Measurements from ENCODE around the gene DCDC2C.

The DCDC2C gene

DNA sequence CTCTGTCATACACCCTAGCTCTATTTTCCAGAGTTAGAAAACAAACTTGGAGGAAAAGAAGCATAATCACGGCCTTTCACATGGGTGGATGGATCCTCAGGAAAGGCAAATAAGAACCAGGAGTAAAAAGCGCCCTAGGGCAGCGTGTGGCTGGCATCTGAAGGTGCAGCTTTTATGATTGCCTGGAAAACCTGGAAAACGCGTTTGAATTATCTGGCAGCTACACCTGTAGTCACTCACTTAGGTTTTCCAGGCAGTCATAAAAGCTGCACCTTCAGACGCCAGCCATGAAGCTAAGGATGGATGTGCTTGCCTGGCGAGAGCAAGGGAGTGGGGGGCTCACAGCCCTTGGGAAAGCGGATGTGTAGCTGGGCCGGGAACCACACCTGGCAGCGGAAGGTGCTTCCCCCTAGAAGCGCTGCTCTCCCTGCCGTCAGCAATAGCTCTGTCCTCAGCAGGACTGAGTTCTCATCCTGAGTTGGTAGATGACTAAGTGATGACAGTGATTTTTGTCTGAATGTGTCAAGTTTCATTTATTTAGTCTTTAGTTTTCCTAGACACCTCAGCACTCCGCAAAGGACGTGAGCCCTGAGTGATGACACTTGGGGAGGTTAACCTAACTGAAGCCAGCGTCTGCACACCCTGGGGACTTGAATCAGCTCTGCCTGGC lies 82.0 kb downstream of the DCDC2C start (continued):
- no peak for TF ChIP-seq ZNF600 (tag by site-specific recombination; IDR thresholded peaks at IDR 0.05)
- TF ChIP-seq ZNF404 (tag by site-specific recombination; IDR thresholded peaks at IDR 0.05), result no peak
- TF ChIP-seq MYNN (tag by site-specific recombination; IDR thresholded peaks at IDR 0.05; ENCODE audit: borderline replicate concordance), result no peak

DNA sequence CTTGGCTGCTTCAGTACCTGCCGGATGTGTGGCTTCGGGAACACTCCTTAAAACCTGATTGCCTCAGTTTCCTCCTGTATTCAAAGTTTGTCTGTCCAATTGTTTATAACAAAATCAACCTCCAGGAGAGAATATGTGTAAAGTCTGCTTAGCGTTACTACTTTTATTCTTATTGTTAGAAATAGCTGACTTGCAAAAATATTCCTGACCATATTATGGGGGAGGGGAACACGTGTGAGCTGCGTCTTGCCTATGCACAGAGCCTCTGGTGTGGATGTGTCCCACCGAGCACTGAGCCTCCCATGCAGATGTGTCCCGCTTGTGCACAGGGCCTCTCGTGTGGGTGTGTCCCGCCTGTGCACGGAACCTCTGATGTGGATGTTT lies 82.5 kb downstream of the DCDC2C start:
- CTCF ChIA-PET, result interaction anchor here (0.5 to 1.7 kb wide), 3 partner anchors 19 to 94 kb away, joined by 3 to 6 read pairs (median 4); no protein-coding TSS in a partner anchor

DNA sequence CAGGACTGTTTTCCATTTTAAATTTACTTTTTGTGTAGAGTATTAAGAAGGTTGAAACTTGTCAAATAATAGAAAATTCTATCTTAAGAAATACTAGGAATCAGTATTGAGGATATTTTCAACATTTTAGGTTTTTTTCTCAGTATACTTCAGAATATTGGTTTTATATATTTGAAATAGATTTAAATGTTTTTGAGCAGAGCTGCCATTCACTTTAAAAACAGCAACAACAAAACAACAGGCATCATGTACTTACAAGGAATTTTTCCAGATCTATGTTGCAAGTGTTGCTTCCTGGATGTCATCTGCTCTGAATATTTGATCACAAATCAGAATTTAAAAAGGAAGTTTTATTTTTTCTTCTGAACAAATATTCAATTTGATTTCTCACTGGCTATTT lies 84.4 kb downstream of the DCDC2C start:
- no peaks in the 10 kb centered on the region for H3K9me3 ChIP-seq (ENCODE audit: control insufficient read depth, insufficient read depth, low read depth, low read length)
- CTCF ChIA-PET, result no interaction called here
- no peaks in the 10 kb centered on the region for H3K4me1 ChIP-seq (ENCODE audit: control insufficient read depth, insufficient read depth, low read length)
- POLR2A ChIA-PET, result no interaction called here
- no peak overlapping the region for H3K27ac ChIP-seq (ENCODE audit: extremely low read depth, low read depth, low read length)
- TF ChIP-seq ZFP69B (tag by site-specific recombination; IDR thresholded peaks at IDR 0.05) (no peak), ZNF274 (IDR thresholded peaks at IDR 0.05; ENCODE audit: low read length) (no peak), ZNF274 (tag by site-specific recombination; IDR thresholded peaks at IDR 0.05; ENCODE audit: borderline replicate concordance) (no peak), ZFP37 (tag by site-specific recombination; IDR thresholded peaks at IDR 0.05) (no peak), ZNF501 (tag by site-specific recombination; IDR thresholded peaks at IDR 0.05) (no peak), MYNN (tag by site-specific recombination; IDR thresholded peaks at IDR 0.05; ENCODE audit: borderline replicate concordance) (no peak), RBAK (tag by site-specific recombination; IDR thresholded peaks at IDR 0.05) (no peak), ZNF510 (tag by site-specific recombination; IDR thresholded peaks at IDR 0.05; ENCODE audit: insufficient replicate concordance) (no peak), ZFP3 (tag by site-specific recombination; IDR thresholded peaks at IDR 0.05; ENCODE audit: low read depth) (no peak), ZNF112 (tag by site-specific recombination; IDR thresholded peaks at IDR 0.05) (no peak), ZNF792 (tag by site-specific recombination; IDR thresholded peaks at IDR 0.05) (no peak)
- H3K36me3 ChIP-seq (ENCODE audit: control insufficient read depth in 2 of 2, insufficient read depth in 1 of 2, low read length in 2 of 2), result no peaks in the 10 kb centered on the region
- H3K4me3 ChIP-seq (ENCODE audit: low read depth, low read length), result no peak overlapping the region

More for the DNA sequence above, 82.5 kb downstream of the DCDC2C start:
- Histone ChIP-seq H3K36me3 (ENCODE audit: control insufficient read depth in 2 of 2, insufficient read depth in 1 of 2, low read length in 2 of 2) (no peaks in the 10 kb centered on the region), H3K4me1 (ENCODE audit: control insufficient read depth, insufficient read depth, low read length) (no peaks in the 10 kb centered on the region), H3K27ac (ENCODE audit: extremely low read depth, low read depth, low read length) (no peak overlapping the region), H3K4me3 (ENCODE audit: low read depth, low read length) (no peak overlapping the region), H3K9me3 (ENCODE audit: control insufficient read depth, insufficient read depth, low read depth, low read length) (no peaks in the 10 kb centered on the region)
- TF ChIP-seq TCF7L2 (IDR thresholded peaks at IDR 0.05; ENCODE audit: borderline replicate concordance, low read depth, low read length), result no peak
- TF ChIP-seq, protein P1, sequence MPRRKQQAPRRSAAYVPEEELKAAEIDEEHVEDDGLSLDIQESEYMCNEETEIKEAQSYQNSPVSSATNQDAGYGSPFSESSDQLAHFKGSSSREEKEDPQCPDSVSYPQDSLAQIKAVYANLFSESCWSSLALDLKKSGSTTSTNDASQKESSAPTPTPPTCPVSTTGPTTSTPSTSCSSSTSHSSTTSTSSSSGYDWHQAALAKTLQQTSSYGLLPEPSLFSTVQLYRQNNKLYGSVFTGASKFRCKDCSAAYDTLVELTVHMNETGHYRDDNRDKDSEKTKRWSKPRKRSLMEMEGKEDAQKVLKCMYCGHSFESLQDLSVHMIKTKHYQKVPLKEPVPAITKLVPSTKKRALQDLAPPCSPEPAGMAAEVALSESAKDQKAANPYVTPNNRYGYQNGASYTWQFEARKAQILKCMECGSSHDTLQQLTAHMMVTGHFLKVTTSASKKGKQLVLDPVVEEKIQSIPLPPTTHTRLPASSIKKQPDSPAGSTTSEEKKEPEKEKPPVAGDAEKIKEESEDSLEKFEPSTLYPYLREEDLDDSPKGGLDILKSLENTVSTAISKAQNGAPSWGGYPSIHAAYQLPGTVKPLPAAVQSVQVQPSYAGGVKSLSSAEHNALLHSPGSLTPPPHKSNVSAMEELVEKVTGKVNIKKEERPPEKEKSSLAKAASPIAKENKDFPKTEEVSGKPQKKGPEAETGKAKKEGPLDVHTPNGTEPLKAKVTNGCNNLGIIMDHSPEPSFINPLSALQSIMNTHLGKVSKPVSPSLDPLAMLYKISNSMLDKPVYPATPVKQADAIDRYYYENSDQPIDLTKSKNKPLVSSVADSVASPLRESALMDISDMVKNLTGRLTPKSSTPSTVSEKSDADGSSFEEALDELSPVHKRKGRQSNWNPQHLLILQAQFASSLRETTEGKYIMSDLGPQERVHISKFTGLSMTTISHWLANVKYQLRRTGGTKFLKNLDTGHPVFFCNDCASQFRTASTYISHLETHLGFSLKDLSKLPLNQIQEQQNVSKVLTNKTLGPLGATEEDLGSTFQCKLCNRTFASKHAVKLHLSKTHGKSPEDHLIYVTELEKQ (tag by site-specific recombination; IDR thresholded peaks at IDR 0.05; ENCODE audit: borderline replicate concordance), result no peak
- no peak for TF ChIP-seq ZNF600 (tag by site-specific recombination; IDR thresholded peaks at IDR 0.05)
- TF ChIP-seq, protein P2, sequence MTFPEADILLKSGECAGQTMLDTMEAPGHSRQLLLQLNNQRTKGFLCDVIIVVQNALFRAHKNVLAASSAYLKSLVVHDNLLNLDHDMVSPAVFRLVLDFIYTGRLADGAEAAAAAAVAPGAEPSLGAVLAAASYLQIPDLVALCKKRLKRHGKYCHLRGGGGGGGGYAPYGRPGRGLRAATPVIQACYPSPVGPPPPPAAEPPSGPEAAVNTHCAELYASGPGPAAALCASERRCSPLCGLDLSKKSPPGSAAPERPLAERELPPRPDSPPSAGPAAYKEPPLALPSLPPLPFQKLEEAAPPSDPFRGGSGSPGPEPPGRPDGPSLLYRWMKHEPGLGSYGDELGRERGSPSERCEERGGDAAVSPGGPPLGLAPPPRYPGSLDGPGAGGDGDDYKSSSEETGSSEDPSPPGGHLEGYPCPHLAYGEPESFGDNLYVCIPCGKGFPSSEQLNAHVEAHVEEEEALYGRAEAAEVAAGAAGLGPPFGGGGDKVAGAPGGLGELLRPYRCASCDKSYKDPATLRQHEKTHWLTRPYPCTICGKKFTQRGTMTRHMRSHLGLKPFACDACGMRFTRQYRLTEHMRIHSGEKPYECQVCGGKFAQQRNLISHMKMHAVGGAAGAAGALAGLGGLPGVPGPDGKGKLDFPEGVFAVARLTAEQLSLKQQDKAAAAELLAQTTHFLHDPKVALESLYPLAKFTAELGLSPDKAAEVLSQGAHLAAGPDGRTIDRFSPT (tag by site-specific recombination; IDR thresholded peaks at IDR 0.05), result no peak
- no peak for TF ChIP-seq ZNF416 (tag by site-specific recombination; IDR thresholded peaks at IDR 0.05)
- TF ChIP-seq ZNF423 (tag by site-specific recombination; IDR thresholded peaks at IDR 0.05), result no peak
- TF ChIP-seq ZNF214 (tag by site-specific recombination; IDR thresholded peaks at IDR 0.05; ENCODE audit: borderline replicate concordance), result no peak
- POLR2A ChIA-PET, result no interaction called here

All from HEK293 (cell line).